A204.1 (cell line): Measurements from ENCODE around the gene ITPKB.
"Not testable (repeated sequence)": the region's sequence is repeated elsewhere in the genome, so short reads cannot be mapped to it uniquely, and the experiment has no call there.

Experiments
- FAIRE-seq: peaks from 2 replicates; lab custom pipeline; 2012; peaks lifted over from hg19 to GRCh38; lab: Jason Lieb, UNC

Gene ITPKB

DNA sequence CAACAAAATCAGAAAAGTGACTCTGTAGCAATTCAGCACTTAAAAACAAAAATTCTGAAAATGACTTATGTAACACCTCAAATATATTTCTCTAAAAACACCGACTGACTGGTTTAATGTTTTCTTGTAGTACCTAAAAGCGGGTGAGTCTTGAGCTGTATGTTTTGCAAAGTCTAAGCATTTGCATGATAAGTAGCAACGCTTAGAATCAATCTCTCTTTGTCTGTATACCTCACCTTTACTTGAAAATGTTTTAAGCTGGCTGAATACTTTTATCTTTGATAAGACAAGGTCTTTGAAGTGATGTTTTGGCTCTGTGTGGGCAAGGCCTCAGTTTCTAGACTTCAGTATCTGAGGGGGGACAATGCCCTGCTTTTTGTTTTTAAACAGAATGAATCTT lies 8.2 kb downstream of the ITPKB start:
- no peak for FAIRE-seq

DNA sequence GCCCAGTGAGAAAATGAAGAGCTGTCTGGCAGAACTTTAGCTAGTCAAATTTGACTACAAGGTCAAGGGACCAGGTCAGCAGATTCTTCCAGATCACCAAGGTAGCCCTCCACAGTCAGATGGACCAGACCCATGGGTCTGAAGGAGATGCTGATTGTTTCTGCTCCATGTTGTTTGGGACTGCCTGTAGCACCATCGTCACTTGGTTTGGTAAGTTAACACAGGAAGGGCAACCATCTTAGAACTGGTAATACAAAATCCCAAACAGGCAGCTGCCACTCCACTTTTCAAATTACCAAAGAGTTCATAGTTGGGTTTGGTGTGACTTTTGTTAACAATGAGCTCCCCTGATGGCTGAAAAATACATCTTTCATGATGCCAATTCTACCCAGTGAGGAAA lies 9.0 kb downstream of the ITPKB start:
- no peak for FAIRE-seq

DNA sequence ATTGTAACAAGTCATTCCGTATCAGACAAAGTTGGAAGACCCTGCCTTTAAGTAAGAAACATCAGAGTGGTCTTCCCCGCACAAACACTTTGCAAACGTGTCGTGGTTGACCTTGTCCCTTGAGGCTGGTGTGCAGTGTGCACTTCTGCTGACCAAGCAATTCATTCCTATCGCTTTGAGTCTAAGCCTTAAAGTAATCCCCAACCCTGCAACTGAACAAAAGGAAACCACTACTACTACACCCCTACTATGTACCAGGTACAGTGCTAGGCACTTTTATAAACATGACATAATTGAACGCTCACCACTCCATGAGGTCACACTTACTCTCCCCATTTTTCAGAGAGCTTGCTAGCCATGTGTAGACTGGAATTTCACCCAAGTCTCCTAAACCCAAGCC lies 10.6 kb downstream of the ITPKB start:
- FAIRE-seq = no peak

DNA sequence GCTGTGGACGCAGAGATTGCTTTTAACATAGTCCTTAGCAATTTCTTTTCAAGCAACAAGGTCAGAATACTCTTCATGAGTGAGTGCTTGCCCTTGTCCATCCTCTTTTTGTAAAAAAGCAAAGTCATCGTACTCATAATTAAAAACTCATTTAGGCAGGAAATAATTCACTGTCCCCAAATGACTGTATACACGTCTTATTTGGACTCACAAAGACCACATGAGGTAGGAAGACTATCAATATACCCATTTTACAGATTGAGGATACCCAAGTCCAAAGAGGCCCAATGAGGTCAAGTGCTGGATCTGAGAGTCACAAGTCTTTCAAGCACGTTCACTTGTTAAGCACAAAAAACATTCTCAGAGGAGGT lies 13.2 kb downstream of the ITPKB start:
- no peak for FAIRE-seq

DNA sequence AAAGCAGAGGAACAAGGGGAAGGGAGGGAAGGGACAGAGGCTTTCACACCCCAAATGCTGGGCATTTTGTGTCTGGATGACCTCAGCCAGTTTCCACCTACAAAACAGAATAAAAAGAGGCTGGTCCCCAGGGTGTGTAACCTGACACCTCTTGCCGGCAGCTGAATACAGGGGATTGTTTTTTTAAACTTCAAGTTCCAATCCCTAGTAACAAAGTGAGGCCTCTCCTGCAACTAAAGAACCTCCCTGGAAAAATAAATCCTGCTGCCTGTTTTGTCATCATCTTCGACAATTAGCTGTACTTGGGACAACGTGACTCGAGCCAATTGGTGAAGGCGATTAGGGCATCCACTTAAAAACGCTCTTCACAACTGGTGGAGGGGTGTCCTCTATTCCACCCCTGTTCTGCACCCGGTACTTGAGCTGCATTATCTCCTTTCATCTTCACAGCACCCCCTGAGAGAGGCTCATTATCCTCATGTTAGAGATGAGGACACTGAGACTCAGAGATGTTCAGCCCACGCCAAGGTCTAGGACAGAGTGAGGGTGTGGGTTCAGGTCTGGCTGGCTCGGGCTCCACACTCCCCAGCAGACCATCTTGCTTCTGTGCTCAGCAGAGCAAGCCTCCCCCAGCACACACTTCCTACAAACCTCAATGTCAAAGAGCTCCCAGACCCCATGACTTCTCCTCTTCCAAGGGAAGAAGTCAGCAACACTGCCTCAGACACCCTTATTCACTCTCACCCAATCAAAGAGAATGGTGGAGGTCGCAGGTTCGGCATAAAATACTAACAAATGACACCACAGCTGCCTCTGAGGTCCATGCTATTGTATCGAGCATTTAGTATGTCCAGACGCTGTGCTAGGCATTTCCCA lies 15.2 kb downstream of the ITPKB start:
- FAIRE-seq = no peak

DNA sequence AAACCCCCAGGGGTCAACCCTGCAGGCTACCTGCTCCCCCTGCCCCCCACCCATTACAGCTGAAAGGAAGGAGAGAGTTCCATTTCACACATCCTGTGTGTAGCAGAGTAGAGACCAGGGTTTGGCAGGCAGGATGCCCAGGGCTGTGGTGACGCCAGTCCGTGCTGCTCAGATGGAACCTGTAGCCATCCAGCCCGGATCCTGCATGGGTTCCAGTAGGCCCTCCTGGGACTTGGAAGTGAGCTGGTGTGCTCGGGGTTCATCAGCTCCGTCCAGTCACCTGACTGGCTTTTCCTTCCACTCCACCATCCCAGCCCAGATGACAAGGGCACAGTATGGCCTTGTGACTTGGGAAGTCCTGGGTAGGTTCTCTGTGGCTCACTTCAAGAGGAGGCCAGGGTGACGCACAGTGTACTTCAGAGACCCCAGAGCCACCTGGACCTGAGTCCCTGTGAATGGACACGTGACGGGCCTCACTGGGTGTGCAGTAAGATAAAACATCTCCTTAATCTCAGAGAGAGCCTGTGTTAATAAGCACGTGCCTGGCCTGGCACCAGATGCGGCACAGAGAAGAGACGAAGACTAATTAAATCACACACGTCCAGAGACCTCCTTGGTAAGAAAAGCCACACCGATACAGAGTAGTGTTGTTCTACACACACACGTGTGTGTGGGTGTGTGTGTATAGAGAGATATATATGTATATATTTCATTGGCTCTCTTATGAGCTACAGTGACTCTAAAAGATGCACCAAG lies 16.0 kb downstream of the ITPKB start:
- FAIRE-seq = no peak

DNA sequence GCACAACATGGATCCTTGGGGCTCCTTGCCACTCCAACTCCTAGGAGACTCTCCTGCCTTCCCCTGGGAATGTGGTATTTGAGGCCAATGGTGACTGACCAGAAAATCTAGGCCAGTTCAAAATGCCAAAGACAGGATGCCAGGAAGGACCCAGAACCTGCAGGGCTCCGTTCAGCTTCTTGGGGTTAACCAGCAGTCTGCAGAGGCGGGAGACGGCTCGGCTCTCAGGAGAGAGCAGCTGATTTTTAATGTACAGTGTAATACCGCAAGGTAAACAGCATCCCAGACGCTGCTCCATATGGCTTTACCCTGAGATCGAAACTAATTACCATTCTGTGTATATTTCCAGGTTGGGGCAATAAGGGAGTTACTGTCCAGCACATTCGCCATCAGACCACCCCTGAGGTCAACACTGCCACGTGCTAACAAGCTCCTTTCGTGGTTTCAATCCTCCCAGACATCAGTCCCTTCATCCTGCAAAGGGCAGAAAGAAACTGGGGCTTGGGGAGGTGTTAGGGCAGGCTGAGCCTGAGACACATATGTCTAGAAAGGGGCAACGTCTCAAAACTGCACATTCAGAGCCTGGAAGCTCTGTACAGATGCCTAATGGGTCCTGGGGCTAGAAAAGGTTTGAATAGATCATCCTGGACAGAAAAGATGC lies 16.7 kb downstream of the ITPKB start:
- no peak for FAIRE-seq

- FAIRE-seq = not testable (repeated sequence)
Measured at GRCh38 chr1:226720574-226720973, 18.5 kb downstream of the ITPKB start.

GRCh38 chr1:226719596-226720387 lies 19.3 kb downstream of the ITPKB start:
- FAIRE-seq = no peak

DNA sequence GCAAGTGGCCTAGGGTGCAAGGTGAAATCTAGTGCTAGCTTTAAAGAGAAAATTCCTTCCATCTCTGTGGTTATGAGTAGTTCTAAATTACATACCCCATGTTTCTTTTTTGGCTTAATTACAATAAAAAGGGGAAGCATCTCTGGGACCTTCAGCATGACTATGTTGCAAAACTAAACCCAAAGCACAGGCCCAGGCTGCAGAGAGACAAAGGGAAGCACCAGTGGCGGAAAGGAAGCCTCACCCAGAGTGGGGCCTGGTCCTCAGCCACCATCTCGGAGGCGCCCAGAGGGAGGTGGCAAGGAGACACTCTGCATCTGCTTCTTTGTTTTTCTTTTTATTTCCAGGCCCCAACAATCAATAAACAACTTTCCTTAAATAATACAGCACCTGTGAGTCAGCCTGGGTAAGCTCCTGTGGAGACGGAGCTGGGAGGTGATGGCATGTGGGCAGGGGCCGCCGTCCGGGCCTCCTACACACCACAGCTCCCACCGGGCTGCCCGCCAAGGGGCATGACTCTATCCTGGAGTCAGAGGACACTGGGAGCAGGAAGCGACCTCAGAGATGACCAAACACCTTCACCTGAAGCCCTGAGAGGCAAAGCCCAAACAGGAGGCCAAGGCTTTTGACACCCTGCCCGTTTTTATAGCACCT lies 21.7 kb downstream of the ITPKB start:
- no peak for FAIRE-seq

GRCh38 chr1:226716577-226716976 lies 22.5 kb downstream of the ITPKB start:
- FAIRE-seq = no peak

GRCh38 chr1:226714148-226714547 lies 24.9 kb downstream of the ITPKB start:
- no peak for FAIRE-seq

DNA sequence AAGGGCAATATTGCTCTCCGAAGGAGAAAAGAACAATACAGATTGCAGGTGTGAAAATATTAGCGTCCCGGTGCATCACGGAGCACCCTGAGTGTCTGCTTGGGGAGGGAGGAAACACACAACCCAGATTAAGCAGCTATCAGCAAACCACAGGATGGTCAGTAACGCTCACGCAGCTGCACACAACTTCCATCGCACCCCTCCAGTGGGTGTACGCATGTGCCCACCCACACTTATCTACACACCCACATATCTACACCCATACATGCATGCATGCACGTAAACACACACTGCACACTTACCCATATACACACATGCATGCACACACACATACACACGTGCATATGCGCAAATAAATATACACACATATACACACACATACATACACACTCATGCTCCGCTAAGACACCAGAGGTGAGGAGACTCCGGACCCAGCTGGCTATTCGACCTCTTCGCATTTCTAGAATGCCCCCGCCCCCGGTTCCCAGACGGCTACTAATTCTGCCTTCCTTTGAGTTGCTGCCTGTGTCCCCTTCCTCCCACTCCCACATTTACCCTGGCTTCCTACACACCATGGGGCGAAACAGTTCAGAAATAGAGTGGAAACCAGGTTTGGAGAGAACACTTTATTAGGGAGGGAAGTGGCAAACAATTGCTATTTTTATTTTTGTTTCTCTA lies 26.2 kb downstream of the ITPKB start:
- FAIRE-seq = no peak

DNA sequence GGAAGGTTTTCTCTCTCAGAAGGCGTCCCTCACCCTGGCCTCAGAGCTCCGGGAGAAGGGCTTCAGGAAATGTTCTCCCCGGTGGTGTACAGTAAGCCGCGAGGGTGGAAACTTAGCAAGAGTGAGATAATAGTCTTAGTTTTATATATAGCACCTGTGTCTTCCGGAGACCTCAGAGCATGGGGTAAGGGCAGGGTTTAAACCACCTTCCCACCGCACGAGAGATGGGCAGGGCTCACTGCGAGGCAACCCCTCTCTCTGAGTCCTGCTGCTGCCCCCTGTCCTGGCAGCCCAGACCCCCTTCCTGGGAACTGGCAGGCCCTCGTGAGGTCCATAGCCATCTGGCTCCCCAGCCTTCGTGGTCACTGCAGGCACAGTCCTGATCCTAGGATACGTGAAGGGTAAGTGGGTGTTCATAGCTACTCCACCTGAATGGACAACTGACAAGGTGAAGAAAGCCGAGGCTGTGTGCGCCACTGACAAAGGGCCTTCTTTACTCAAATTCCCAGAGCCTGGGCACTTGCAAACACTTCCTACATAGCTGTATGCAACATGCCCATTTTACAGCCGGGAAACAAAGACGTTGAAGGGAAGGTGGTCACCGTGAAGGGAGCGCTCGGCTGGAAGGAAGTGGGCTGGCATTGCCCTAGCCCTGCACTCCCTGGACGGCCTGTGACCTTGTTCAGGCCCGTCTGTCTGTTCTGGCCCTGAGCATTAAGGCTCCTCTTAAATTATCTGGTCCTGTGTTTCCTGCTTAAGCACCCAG lies 26.9 kb downstream of the ITPKB start:
- no peak for FAIRE-seq

DNA sequence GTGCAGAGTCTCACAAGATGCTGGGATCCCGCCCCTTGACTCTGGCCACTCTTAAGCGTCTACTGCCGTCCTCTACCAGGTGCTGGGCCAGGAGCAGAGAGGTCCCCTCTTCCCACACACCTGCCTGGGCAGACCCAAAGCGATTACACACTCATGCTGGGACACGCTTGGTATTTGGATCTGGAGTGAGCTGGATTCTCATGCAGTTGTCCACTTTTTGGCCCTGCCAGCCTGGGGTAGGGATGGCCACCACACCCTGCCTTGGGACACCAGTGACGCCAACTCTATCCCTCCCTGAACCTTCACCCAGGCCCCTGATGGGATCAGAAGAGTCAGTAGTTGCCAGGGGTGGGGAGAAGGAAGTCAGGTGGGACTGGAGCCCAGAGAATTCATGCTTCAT lies 28.6 kb downstream of the ITPKB start:
- no peak for FAIRE-seq

- no peak for FAIRE-seq
Measured at GRCh38 chr1:226709953-226710352, 29.1 kb downstream of the ITPKB start.

- FAIRE-seq = no peak
Measured at GRCh38 chr1:226708967-226709396, 30.1 kb downstream of the ITPKB start.

- no peak for FAIRE-seq
Measured at GRCh38 chr1:226708342-226708780, 30.7 kb downstream of the ITPKB start.

DNA sequence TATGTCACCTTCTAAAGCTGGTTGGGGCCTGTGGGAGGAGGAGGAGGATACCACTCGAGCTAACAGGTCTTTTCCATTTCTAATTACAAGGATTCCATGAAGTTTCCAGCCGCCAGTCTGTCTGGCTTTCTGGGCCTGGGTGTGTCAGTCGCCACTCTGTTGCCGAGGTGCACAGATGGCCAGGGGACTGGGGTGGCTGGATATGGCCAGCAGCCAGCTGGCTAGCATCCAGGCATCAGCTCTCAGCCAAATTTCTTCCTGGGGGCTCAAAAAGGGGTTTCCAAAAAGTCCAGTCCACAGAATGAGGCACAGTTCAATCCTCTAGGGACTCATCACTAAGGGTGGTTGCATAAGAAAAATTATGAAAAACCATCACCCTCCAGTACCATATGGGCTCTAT lies 32.4 kb downstream of the ITPKB start:
- no peak for FAIRE-seq
